ENCODE results near the gene RHBDL1. TPM values are rescaled to one million over a fixed set of nuclear protein-coding genes. Genes with fewer than 3 reads are reported as not detected.

The RHBDL1 gene
- total RNA-seq, 4 donors from 2014 or later, result 0.38 to 1.1 (median 0.57) TPM; not detected in 1

- intact Hi-C loops (cut with DNase I), result no loop called here
- WGBS, 2 donors, result 50 to 55% methylated on average over 10 to 17 of the region's 28 CpGs
- H3K36me3 ChIP-seq, result peaks cover 15 to 38% (median 16%) of the 10 kb centered on the region in 3 donors
- H3K4me1 ChIP-seq, result peaks cover 54 to 88% (median 67%) of the 10 kb centered on the region in 3 donors
- no peak for DNase-seq
- TF ChIP-seq CTCF (IDR thresholded peaks at IDR 0.05), result no peak
- no peak for TF ChIP-seq POLR2A (IDR thresholded peaks at IDR 0.05)
- H3K27ac ChIP-seq, result peak overlapping the region in 2 of 4 donors; percentile 22 to 93
- peak overlapping the region in 2 of 4 donors; percentile 95 to 98 for H3K4me3 ChIP-seq
- H3K27me3 ChIP-seq, result peaks cover 0 to 15% (median 0%) of the 10 kb centered on the region in 4 donors
- H3K9me3 ChIP-seq, result no peaks in the 10 kb centered on the region
Observed at GRCh38 chr16:681746-682427, 6.4 kb downstream of the RHBDL1 start.

- peaks cover 0 to 6% (median 0%) of the 10 kb centered on the region in 4 donors for H3K27me3 ChIP-seq
- H3K4me3 ChIP-seq, result peak overlapping the region; percentile 55 to 88 (median 65)
- no peaks in the 10 kb centered on the region for H3K9me3 ChIP-seq
- peak overlapping the region in 3 of 4 donors; percentile 83 to 88 (median 85) for H3K27ac ChIP-seq
- H3K4me1 ChIP-seq, result peaks cover 51 to 80% (median 61%) of the 10 kb centered on the region in 3 donors
- TF ChIP-seq POLR2A (IDR thresholded peaks at IDR 0.05) (no peak), CTCF (IDR thresholded peaks at IDR 0.05) (no peak)
- WGBS, 2 donors, result 67 to 76% methylated on average over 7 to 12 of the region's 36 CpGs
- DNase-seq, result no peak
- intact Hi-C loops (cut with DNase I), result no loop called here
- H3K36me3 ChIP-seq, result peaks cover 17 to 47% (median 19%) of the 10 kb centered on the region in 3 donors
Observed at GRCh38 chr16:682493-683395, 7.3 kb downstream of the RHBDL1 start.

- 13 to 29% methylated on average over 9 to 10 of the region's 57 CpGs for WGBS, 2 donors
- peaks cover 17 to 53% (median 19%) of the 10 kb centered on the region in 3 donors for H3K36me3 ChIP-seq
- no peak for DNase-seq
- H3K4me1 ChIP-seq, result peaks cover 52 to 80% (median 57%) of the 10 kb centered on the region in 3 donors
- H3K9me3 ChIP-seq, result no peaks in the 10 kb centered on the region
- peak overlapping the region; percentile 55 to 88 (median 65) for H3K4me3 ChIP-seq
- peak overlapping the region; percentile 83 to 91 (median 86) for H3K27ac ChIP-seq
- intact Hi-C loops (cut with DNase I), result no loop called here
- H3K27me3 ChIP-seq, result no peaks in the 10 kb centered on the region
- TF ChIP-seq CTCF (IDR thresholded peaks at IDR 0.05) (no peak), POLR2A (IDR thresholded peaks at IDR 0.05) (no peak)
Observed at GRCh38 chr16:683396-684070, 8.1 kb downstream of the RHBDL1 start.

GRCh38 chr16:684071-684794, 8.8 kb downstream of the RHBDL1 start, which contains the start of gene JMJD8:
JMJD8 (minus strand) TSS chr16:684334; CDS start chr16:684319, 15 bp downstream.
- Histone ChIP-seq H3K4me1 (peaks cover 57 to 80% (median 58%) of the 10 kb centered on the region in 3 donors), H3K9me3 (no peaks in the 10 kb centered on the region), H3K27ac (peak within 1 kb of the TSS; percentile 83 to 91 (median 86)), H3K27me3 (no peaks in the 10 kb centered on the region), H3K36me3 (peaks cover 17 to 53% (median 19%) of the 10 kb centered on the region in 3 donors), H3K4me3 (peak within 1 kb of the TSS; percentile 55 to 88 (median 65))
- TF ChIP-seq POLR2A (IDR thresholded peaks at IDR 0.05), result peak in 1 of 4 donors; percentile 66
- TF ChIP-seq CTCF (IDR thresholded peaks at IDR 0.05), result no peak
- DNase-seq, result peak; percentile 71
- intact Hi-C loops (cut with DNase I), result no loop called here
- WGBS, 2 donors, result 4% methylated on average over 14 of the region's 91 CpGs; no CpG with 5 or more reads in 1 of the 2 donors

Data from esophagus squamous epithelium (tissue), 5 donors.